Embryonic facial prominence (tissue), 1 donor: ENCODE results near the gene GP9.
A peak's percentile ranks its signal among the peaks of the same experiment; 100 is the strongest.

Experiments
- DNase-seq: peaks from one replicate; pipeline ENCODE4 v3.0.0-alpha.2; 2016; ENCODE audit errors: extremely low spot score

Gene GP9

DNA sequence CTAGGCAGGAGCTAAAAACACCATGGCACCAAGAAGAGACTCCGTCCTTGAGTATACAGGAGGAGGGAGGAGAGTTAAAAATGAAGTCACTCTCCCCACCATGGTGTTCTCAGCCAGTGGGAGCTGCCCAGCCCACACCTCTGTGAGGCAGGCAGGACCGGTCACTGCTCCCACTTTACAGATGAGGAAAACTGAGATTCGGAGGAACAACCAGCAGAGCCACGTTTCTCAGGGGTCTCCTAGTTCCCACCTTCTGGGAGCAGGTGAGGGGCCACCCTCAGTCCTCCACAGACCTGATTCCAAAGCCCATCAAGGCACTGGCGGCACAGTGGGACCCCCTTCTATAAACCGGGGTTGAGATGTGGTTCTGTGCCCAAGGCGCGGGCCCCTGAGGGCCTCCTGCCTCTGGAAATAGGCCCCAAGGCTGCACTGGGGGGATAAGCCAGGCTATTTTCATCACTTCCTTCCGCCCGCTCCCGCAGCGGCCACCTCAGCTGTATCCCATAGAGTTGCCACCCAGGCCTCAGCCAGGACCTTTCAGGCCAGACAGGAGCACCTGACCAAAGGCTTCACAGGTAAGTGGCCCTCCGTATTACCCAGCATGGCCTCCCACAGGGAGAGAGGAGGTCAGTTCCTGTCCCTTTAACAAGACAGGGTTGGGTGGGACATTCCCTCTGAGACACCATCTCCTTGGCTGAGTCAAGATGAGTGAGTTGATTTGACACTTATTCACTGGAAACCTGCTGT is at the start of gene GP9:
GP9 (plus strand) TSS at position 504 of the 747 bp plus-strand sequence. CDS start 961 bp downstream, outside the sequence.
- no peak for DNase-seq

DNA sequence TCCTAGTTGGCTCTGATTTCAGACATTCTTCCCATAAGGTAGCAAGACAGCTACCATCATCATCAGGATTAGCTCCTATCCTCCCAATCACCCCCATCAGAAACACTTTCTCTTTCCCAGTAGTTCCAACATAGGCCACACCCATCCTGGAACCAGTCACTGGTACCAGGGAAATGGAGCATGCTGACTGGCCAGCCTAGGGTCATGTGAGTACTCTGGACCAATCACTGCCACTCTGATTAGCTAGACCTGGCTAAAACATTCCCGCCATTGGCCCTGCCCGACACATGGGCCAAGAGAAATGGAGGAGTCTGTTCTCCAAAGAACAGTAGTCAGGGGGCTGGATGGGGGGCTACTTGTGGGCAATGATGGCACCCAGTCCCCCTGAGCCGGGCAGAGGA is 47.1 kb upstream of the GP9 start:
- no peak for DNase-seq

DNA sequence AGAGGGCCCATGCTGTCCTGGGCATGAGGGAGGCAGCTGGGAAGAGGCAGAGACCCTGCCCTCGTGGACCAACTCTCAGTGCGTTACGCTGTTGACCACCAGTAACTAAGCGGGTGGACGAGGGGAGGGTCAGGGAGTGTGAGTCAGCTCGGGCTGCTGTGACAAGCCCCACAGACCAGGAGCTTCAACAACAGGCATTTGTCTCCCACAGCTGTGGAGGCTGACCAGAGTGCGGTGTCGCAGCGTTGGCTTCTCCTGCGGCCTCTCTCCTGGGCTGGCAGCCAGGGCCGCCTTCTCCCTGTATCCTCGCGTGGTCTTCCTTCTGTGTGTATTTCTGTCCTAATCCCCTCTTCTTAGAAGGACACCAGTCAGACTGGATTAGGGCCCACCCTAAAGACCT is 46.4 kb upstream of the GP9 start:
- no peak for DNase-seq

DNA sequence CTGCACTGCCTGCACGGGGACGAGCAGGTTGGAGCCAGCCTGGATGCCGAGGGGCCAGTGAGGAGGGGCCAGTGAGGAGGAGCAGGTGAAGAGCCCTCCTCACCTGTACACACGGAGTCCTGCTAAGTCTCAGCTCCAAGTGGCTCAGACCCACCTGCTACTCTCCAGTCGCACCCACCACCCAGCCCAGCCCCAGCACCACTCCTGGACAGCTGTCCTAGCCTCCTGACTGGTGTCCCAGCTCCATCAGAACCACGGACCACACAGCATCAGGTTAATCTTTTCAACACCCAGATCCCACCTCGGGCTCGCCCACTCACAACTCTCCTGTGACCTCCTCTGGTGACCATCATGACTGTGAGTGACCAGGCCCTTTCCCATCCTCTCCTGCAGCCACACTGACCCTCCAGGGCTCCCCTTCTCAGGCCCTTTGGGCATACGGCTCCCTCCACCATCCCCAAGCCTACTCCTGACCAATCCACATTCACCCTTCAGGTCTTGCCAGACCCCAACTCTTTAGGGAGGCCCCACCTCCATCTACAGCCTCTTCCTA is 45.7 kb upstream of the GP9 start:
- no peak for DNase-seq

DNA sequence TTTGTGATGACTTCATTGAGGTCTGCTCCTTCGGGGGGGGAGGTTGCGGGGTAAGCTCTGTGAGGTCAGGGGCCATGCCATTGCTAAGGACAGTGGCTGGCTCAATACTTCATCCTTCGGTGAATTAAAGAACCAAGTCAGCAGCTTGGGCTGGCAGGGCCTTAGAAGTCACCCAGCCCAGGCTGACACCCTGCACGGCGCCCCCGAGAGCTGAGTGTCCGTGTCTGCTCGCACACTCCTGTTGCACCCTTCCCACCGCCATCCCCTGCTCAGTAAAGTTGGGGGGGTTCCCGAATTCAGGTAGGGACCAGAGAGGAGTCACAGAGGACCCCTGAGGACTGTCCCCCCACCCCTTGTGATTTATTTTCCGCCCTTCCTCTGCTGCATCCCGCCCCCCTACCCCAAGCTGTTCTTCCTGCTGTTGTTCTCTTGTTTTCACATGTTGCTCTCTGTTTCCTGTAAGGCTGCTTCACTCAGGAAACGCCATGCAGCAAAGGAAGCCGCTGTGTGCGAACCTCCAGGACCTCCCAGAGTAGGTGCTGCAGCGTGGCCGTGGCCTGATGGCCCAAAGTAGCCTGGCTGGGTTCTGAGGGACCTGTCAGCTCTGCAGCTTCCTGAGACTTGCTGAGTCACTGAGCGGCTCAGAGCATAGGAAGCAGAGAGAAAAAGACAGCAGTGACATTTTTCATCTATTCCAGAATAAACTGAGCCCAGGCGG is 45.0 kb upstream of the GP9 start:
- DNase-seq = no peak

DNA sequence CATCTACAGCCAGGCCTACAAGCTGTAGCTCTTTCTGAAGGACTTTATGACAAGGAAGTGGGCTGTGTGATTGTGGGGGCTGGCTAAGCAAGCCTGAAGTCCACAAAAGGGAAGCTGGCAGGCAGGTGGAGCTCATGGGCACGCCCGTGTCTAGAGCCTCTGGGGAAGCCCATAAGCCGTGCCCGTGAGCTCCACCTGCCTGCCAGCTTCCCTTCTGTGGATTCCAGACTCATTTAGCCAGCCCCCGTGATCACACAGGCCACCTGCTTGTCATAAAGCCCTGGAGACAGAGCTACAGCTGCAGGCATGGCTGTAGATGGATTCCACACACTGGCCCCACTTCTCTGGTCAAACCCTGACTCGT is 44.2 kb upstream of the GP9 start:
- no peak for DNase-seq

DNA sequence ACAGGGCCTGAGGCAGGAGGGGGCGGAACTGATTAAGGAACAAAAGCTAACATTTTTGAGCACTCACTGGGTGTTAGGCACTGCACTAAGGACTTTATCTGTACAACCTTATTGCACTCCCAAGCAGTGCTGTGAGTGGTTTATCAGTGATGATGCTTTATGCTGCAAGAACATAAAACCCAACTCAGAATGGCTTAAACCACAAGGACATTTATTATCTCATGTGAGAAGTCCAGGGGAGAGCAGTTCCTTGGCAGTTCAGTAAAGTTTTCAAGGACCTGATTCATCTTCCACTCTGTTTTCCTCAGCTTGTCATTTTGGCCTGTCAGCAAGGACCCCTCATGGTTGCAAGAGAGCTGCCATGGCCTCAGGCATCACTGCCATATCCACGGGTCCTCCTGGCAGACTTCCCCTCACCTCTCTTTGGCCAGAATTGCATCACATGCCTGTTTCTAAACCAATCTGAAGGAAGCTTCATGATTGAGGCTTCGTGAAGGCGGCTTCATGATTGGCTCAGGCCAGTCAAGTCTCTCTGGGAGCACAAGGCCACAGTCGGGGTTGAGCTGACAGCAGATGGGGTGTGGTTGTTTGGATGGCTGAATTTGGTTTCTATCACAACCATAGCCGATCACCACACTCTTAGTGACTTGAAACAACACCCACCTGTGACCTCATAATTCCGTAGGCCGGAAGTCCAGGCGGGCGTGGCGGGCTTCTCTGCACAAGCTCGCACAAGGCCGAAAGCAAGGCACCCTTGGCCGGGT is 43.7 kb upstream of the GP9 start:
- no peak for DNase-seq

DNA sequence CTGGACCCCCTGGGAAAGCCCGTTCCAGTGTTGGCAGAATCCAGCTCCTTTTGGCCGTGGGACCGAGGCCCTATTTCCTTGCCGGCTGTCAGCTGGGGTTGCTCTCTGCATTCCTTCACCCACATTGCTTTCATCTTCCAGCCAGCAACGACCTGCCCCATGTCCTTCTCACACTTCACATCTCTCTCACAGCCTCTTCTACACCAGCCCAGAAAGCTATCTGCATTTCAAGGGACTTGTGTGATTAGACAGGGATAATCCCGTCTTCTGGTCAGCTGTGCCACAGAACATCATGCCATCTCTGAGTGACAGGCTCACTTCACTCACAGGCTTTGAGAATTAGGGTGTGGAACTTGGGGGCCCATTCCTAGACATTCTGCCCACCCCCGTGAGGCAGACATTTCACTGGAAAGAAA is 43.1 kb upstream of the GP9 start:
- DNase-seq = no peak

DNA sequence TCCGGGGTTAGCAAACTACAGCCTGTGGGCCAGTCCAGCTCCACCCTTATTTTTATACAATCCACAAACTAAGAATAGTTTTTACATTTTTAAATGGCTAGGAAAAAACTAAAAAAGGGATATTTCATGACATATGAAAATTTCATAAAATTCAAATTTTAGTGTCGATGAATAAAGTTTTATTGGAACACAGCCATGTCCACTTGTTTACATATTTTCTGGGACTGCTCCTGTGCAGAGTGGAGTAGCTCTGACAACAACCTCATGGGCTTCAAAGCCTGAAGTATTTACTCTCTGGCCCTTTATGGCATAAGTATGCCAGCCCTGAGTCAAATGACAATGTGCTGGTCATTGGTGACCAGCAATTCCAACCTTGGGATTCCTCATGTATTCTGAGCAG is 42.3 kb upstream of the GP9 start:
- no peak for DNase-seq

DNA sequence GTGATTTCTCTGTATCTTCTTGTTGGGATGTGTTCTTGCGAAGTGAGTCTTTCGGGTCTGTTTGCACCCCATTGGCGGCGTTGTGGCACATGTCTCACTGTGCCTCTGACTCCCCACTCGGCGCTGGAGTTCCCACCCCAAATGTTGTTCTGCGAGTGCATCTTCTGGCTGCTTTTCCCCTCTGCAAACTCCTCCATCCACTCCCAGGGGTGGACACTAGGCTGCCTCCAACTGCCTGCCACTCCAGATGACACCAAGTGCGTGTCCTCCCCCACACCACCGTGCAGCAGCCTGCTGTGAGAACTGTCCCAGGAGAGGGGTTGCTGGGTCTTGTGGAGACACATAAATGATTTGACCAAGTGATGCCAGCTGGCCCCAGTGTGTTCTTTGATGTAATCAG is 41.8 kb upstream of the GP9 start:
- DNase-seq = no peak

DNA sequence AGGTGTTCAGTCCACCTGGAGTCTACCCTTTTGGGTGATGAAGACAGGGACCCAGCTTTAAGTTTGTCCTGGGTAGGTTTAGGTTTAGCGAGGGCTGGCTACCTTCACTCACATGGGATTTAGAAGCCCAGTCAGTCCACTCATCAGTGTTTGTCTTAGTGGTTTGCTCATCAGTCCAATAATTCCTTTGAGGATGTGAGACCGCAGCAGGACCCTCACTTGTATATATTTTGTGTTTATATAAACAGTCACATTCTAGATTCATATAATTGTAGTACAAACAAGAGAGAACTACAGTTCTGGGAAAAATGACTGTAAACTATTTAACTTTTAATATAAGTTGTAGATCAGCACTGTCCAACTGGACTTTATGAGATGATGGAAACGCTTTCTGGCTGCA is 41.3 kb upstream of the GP9 start:
- no peak for DNase-seq

DNA sequence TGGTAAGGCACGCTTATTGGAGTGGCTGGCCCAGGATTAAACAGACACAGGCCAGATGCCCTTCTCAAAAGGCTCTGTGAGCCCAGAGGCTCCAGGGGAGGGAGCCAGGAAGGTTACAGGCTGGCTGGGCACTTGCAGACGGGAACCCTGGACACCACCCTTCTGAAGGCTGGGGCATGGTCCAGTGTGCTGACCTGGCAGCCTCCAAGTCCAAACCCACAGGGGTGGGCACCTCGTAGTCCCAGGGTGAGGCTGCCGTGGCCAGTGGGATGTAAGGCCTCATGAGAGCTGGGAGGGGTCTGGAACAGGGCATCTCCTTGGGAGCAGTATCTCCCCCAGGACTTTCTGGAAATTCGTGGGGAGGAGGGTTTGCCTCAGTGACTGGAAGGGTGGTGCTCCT is 39.9 kb upstream of the GP9 start:
- DNase-seq = no peak

DNA sequence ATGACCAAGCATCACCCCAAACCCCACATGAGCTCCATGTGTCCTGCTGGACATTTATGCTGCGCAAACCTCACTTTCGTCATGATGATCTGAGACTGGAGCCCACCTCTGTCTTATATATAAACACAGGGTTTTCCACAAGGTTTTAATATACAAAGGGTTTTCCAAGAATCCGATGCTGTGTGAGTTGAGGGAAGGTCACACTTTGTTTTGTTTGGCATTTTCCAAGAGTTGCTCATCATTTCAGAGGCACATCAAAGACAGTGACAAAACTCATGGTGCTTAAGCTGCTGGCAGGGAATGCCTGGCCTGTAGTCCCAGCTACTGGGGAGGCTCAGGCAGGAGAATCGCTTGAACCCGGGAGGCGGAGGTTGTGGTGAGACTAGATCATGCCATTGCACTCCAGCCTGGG is 39.4 kb upstream of the GP9 start:
- no peak for DNase-seq

DNA sequence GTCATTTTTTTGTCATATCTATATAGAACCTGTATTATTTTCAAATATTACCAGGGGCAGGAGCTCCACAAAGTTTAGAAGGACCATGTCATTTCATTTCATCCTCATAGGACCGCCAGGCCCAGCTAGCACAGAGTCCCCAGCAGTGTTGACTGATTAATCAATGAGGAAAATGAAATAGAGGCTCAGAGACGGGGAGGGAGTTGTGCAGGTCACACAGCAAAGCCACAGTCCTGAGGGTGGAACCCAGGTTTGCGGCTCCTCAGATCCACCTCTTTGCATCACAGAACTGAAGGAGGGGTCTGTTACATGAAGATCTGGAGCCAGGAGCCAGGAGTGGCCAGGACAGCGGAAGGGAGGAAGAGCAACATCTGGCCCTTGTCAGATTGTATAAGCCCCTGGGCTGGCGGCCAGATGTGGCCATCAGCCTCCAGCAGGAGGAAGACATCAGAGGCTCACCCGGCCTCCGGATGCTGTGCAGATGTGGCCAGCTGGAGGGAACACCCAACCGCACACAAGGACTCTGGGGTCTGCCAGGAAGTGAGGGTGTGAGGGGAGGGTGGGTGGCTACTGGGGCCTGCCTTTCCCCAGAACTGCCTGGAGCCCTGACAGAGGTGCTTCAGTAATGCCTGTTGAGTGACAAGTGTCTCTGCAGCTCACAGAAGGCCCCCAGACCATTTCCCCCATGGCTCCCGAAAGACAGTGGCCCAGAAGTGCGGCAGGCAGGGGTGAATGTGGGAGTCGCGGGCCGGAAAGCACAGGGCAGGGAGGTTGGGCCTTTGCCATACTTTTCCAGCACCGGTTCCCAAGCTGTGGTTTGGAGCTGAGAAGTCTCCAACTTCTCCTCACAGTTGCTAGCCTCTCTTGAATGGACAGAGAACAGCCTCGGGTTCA is 38.2 kb upstream of the GP9 start:
- no peak for DNase-seq

DNA sequence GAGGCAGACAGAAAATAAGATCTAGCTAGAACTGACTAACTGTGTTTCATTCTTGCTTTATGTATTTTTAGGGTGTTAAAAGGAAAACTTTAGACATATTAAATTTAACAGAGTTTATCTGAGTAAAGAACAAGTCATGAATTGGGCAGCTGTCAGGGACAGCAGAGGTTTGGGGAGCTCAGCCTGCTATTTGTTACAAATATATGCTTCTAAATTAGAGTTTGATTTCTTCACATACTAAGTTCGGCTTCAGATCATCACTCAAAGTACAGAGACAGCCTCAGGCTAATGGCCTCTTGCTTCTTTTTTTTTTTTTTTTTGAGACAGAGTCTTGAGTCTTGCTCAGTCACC is 37.6 kb upstream of the GP9 start:
- DNase-seq = no peak

DNA sequence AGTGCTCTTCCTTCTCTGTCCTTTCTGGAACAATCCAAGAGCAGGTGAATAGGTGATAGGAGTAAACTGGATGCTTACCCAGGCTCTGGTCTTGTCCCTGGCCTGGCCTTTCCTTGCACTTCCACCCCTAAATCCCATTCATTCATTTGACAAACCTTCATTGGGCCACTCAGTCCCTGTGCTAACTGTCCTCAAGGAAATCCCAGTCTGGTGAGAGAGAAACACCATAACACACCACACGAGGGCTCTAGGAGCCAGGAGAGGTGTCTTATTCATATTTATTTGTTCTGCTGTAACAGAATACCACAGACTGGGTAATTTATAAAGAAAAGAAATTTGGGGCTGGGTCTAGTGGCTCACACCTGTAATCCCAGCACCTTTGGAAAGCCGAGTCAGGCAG is 36.7 kb upstream of the GP9 start:
- no peak for DNase-seq

DNA sequence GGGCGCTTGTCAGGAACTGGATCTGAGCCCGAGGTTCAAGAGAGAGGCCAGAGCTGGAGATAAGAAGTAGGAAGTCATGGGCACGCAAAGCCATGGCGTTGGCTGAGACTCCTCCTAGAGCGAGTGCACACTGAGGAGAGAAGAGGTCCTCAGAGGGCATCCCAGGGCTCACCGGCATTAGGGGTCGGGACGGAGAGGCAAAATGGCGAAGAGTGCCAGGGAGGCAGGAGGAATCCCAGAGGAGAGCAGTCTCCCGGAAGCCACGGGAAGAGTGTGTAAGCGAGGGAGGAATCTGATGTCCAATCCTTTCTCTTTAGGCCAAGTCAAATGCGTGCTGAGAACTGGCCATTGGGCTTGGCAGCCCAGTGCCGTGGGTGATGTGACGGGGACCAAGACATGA is 35.5 kb upstream of the GP9 start:
- DNase-seq = no peak

DNA sequence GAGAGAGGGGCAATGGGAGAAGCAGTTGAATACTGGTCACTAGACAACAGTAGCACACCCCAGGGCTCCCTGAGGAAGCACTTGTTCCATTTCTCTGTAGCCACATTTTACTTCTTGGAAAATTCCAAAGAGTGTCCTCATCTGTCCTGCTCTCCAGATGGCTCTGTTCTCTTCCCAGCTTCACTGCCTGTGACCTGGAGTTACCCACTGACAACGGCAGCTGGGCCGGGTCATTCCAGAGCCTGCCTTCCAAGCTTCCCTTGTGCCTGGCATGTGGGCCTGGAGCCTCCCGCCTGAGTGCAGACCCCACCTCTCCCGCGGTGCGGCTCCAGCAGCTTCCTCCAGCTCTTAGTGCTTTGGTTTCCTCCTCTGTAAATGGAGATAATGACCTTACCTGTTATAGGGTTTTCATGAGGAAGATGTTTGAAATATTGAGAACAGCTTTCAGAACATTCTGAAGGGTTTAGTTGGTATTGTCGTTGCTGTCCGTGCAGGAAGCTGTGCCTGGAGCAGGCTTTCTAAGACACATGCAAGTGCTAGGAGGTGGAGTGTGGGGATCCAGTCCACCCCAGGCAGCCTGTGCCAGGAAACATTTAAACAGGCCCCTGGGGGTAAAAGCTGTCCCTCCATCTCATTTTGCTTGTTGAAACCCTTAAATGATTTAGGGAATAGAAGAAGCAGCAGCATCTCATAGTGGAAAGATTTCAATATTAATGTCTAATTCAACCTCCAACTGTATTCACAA is 34.7 kb upstream of the GP9 start:
- DNase-seq = no peak

DNA sequence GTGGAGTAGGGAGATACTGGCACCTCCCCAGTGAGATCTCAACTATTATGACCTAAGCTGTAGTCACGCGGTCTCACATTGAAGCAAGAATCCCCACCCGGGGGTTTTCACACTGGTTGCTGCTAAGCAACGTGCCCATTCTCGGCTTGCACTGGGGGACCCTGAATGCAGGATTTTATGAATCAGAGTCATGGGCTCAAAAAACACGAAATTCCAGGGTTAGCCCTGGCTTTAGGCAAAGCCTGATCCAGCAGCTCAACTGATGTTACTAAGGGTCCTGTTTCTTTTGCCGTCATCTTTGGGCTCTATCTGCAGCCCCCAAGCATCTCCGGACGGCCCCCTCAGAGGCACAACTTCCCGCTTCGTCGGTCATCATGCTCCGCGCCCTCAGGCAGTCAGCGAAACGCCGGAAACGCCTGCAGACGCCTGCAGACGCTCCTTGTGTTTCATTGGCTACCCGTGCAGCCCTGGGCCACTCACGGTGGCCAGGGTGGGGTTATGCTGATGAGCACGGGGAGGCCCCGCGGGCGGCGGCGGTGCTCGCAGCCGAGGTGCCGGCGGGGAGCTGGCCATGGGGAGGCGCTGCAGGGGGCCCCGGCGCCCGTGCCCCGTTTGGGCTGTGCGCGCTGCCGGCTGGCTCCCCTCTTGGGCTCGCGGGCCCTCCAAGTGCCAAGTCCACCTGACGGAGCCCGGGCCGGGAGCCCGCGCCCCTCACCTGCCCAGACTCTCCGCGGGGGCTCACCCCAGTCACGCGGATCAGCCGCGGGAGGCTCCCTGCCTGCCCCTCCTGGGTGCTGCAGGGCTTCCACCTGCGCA is 33.6 kb upstream of the GP9 start:
- peak; percentile 34 for DNase-seq

DNA sequence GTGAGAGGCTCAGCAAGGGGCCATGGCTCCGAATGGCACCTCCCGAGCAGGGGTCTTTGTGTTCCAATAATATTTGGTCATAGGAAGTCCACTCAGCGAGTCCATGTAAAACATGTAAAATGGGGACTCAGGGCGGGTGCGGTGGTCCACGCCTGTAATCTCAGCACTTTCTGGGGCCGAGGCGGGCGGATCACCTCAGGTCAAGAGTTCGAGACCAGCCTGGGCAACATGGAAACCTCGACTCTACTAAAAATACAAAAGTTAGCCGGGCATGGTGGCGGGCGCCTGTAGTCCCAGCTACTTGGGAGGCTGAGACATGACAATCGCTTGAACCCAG is 33.1 kb upstream of the GP9 start:
- no peak for DNase-seq
